Activated CD8-positive, alpha-beta T cell treated with anti-CD3 and anti-CD28 coated beads, Interleukin-2, amount 10 ng/mL, durations not matched to agents 7 days and 5 days (primary cell): ENCODE data around the gene SMIM41. TPM values are rescaled to one million over a fixed set of nuclear protein-coding genes. Genes with fewer than 3 reads are reported as not detected.

Experiments
- ATAC-seq: fragments of 150-1000 bp; cut with Tn5 transposase; one replicate; pipeline ENCODE4 v1.10.0; 2021; ENCODE audit warnings: moderate library complexity
- CTCF ChIA-PET: fragments of 350-600 bp; sonication (Branson Sonifier 250); formaldehyde crosslinking; loops from one replicate; lab custom pipeline; 2021; ENCODE audit warnings: antibody characterized with exemption; lab: Charles Lee
- POLR2A ChIA-PET: fragments of 350-600 bp; sonication (Branson Sonifier 250); formaldehyde crosslinking; loops from one replicate; lab custom pipeline; 2021; ENCODE audit warnings: antibody characterized with exemption; lab: Charles Lee
- DNase-seq: peaks from one replicate; pipeline ENCODE4 v3.0.0-alpha.2; 2020
- H3K27ac Mint-ChIP-seq: one replicate; pipeline ENCODE4 v1.8.0; 2021; ENCODE audit warnings: mild to moderate bottlenecking, mixed read lengths
- H3K27me3 Mint-ChIP-seq: one replicate; pipeline ENCODE4 v1.8.0; 2021; ENCODE audit warnings: low read depth, mixed read lengths
- H3K36me3 Mint-ChIP-seq: one replicate; pipeline ENCODE4 v1.8.0; 2021; ENCODE audit warnings: low read depth, mixed read lengths
- H3K4me1 Mint-ChIP-seq: one replicate; pipeline ENCODE4 v1.8.0; 2021; ENCODE audit warnings: low read depth, mixed read lengths
- H3K4me3 Mint-ChIP-seq: one replicate; pipeline ENCODE4 v1.8.0; 2021; ENCODE audit warnings: mild to moderate bottlenecking, mixed read lengths
- H3K9me3 Mint-ChIP-seq: one replicate; pipeline ENCODE4 v1.8.0; 2022; ENCODE audit warnings: mixed read lengths; ENCODE audit not compliant: insufficient read depth
- total RNA-seq, 2 experiments: library from RNA; stranded (reverse); gene quantifications; one replicate each; pipeline ENCODE4 v1.2.3, GENCODE V29; 2021

Gene SMIM41
- total RNA-seq, 2 experiments from 2014 or later: not detected

DNA sequence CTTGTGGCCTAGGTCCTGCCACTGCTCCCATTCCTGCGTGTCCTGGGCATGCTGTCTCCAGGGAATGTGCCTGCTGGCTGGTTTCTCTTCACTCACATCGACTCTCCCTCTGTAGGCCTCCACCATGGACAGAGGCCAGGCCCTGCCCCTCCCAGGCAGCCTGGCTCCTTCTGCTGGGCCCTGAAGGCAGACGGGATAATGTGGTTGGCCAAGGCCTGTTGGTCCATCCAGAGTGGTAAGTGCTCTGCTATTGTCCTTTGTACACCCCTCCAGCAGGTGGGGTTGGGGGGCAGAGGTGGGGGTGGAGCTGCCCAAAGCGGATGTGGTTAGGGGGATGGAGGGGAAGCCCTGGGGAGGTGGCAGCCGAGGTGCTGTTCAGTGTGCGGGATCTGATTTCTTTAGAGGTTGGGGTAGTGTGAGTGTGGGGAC lies 37.8 kb upstream of the SMIM41 start:
- Mint-ChIP-seq H3K9me3 (no peaks in the 10 kb centered on the region), H3K4me3 (peak overlapping the region; percentile 8), H3K27ac (peak overlapping the region; percentile 60), H3K27me3 (peaks cover 3% of the 10 kb centered on the region), H3K36me3 (no peaks in the 10 kb centered on the region), H3K4me1 (peaks cover 53% of the 10 kb centered on the region)
- POLR2A ChIA-PET: no interaction called here
- peak; percentile 45 for ATAC-seq
- CTCF ChIA-PET: interaction anchor here (1.2 to 18.7 kb wide), 4 partner anchors 10 to 28 kb away, joined by 4 to 290 read pairs (median 9); partner anchors contain the start of genes ATG101 and NR4A1
- DNase-seq: peak; percentile 72

DNA sequence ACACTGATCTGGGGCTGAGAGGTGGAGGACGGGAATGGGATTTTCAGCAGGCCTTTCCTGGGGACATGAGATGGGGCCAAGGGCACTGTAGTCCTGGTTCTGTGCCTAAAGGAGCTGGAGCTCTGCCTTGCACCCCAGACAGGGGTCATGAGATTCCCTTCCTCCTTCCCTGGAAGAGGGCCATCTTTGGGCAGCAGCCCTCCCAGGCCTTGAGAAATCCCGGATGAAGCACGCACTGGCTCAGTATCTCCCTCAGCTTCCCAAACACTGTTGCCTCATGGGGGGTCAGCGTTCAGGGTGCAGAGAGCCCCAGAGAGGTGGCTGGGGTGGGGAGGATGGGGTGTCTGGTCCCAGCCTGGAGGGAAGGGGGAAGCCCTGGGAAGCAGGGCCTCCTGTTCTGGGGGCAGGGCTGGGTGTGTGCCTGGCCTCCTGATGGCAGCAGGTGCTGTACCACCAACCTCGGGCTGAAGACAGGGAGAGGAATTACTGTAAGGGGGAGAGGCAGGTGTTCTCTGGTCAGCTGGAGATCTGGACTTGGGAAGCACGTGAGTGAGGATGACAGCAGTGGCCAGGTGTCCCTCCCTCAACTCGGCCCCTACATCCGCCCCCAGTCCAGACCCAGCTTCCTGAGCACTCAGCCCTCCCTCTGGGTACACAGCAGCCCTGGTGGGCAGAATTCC lies 36.7 kb upstream of the SMIM41 start:
- H3K36me3 Mint-ChIP-seq: no peaks in the 10 kb centered on the region
- no peak for DNase-seq
- POLR2A ChIA-PET: interaction anchor here (1.0 to 1.2 kb wide), 3 partner anchors 10 to 27 kb away, joined by 3 to 8 read pairs (median 3); partner anchors contain the start of gene ATG101
- H3K27ac Mint-ChIP-seq: no peak overlapping the region
- no peak for ATAC-seq
- peaks cover 3% of the 10 kb centered on the region for H3K27me3 Mint-ChIP-seq
- peaks cover 56% of the 10 kb centered on the region for H3K4me1 Mint-ChIP-seq
- H3K9me3 Mint-ChIP-seq: no peaks in the 10 kb centered on the region
- no peak overlapping the region for H3K4me3 Mint-ChIP-seq
- CTCF ChIA-PET: interaction anchor here (1.5 to 18.7 kb wide), 5 partner anchors 9 to 77 kb away, joined by 3 to 290 read pairs (median 6); partner anchors contain the start of genes ATG101 and NR4A1

DNA sequence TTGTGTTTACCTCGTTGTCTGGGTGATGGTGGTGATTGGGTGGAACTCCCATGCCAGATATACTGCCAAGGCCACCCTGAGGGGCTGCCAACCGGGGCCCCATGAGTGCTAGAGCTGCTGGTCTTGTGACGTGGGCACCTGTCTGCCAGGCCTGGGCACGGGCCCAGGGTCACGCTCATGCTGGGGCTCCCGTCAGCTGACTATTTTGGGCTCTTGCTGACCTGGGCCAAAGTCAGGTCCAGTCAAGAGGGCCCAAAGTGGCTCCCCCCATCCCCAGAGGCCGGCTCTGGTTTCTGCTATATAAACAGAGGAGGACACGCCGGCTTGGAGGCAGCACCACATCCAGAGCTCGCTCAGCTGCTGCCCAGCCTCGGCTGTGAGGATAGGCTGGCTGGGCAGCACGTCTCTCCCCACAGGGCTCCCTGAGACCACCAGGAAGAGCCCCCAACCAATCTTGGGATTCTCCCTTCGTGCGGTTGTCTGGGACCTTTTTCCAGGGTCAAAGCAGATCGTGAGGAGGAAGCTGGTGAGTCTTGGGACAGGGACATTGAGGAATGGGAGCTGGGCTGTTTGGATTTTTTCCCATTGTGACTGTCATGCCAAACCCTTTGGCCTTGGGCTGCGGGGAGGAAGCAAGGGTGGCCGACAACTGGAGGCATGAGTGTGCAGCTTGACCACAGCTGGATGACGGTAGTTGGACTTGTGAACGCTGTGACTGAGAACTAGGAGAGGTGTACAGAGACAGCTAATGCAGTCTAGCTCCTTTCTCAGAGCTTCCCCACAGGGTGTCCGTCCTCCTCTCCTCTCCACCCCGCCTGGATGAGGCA lies 35.9 kb upstream of the SMIM41 start:
- ATAC-seq: no peak
- Mint-ChIP-seq H3K4me1 (peaks cover 51% of the 10 kb centered on the region), H3K27ac (no peak overlapping the region), H3K27me3 (no peaks in the 10 kb centered on the region), H3K4me3 (no peak overlapping the region), H3K9me3 (no peaks in the 10 kb centered on the region), H3K36me3 (no peaks in the 10 kb centered on the region)
- POLR2A ChIA-PET: interaction anchor here (1.0 to 1.2 kb wide), 3 partner anchors 11 to 26 kb away, joined by 3 to 8 read pairs (median 3); partner anchors contain the start of gene ATG101
- CTCF ChIA-PET: interaction anchor here (0.9 to 18.7 kb wide), 5 partner anchors 11 to 76 kb away, joined by 3 to 290 read pairs (median 6); partner anchors contain the start of gene ATG101
- DNase-seq: no peak

DNA sequence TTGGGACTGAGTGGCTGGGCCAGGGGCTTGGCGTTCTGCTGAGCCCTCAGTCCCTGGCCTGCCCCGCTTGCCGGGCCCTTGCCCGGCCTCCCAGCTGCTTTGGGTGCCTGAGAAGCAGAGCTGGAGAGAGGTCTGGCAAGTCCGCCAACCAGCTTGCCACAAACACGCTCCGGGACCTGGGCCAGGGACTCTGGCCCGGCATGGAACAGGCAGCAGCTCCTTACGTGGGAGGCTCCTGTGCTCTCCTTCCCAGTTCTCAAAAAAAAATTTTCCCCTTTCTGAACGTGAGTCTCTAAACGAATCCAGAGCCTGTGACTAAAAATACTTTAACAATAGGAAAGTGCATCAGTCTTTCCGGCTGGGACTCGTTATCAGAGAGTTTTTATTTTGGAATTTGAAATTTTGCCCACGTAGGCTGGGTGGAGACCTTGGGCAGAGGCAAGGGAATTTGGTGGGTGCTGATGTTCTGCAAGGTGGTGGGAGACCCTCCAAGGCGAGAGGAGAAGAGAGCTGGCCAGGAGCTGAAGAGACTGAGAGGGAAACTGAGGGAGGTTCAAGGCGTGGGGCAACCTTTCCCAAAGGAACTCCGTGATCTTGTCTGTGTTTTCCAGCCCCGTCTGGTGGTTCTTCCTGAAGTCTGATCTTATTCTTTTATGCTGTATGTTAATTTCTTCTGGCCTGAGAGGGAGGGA lies 35.1 kb upstream of the SMIM41 start:
- H3K27ac Mint-ChIP-seq: peak overlapping the region; percentile 32
- no peaks in the 10 kb centered on the region for H3K27me3 Mint-ChIP-seq
- DNase-seq (no peak), ATAC-seq (no peak)
- H3K4me3 Mint-ChIP-seq: no peak overlapping the region
- POLR2A ChIA-PET: interaction anchor here (1.2 kb wide), 2 partner anchors 19 to 26 kb away, joined by 3 to 8 read pairs; partner anchors contain the start of gene ATG101
- H3K36me3 Mint-ChIP-seq: no peaks in the 10 kb centered on the region
- no peaks in the 10 kb centered on the region for H3K9me3 Mint-ChIP-seq
- CTCF ChIA-PET: interaction anchor here (0.9 to 18.7 kb wide), 6 partner anchors 12 to 76 kb away, joined by 3 to 290 read pairs (median 4); partner anchors contain the start of gene ATG101
- peaks cover 51% of the 10 kb centered on the region for H3K4me1 Mint-ChIP-seq

DNA sequence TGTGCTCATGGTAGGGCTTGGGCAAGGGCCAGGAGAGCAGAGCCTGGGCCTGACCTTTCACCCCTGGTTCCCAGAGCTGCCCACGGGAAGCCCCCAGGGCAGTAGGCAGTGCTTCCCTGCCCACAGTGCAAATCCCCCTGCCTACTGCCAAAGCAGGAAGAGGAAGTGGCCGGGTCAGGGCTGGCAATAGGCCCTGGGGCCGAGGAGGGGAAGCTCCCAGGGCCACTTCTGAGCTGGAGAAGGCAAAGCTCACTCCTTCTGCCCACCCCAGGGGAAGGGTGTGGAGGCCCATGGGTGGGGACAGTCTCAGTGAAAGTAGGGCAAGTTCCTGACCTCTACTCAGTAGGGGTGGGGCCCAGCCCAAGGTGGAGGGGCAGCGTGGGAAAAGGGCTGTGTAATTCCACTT lies 33.7 kb upstream of the SMIM41 start:
- Mint-ChIP-seq H3K27me3 (no peaks in the 10 kb centered on the region), H3K4me1 (peaks cover 61% of the 10 kb centered on the region), H3K27ac (peak overlapping the region; percentile 74), H3K36me3 (no peaks in the 10 kb centered on the region), H3K4me3 (no peak overlapping the region), H3K9me3 (no peaks in the 10 kb centered on the region)
- DNase-seq: no peak
- ChIA-PET CTCF (interaction anchor here (1.1 to 18.7 kb wide), 3 partner anchors 22 to 26 kb away, joined by 4 to 290 read pairs (median 4); partner anchors contain the start of gene ATG101), POLR2A (no interaction called here)
- no peak for ATAC-seq

DNA sequence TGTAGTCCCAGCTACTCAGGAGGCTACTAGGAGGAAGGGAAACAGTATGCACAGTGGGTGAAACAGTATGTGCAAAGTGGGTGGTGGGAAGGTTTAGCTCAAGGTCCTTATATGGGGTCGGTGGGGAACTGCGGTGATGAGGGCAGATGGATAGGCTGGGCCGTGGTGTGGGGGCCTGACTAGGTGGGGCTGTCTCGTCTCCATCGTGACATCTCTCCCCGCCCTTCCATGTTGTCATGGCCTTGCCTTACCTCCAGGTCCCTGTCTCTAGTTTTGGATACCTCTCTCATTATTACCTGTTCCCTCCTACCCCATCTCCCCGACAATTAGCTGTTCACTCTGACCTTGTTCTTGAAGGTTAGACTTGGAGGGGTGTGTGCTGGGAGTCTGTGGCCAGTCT lies 32.6 kb upstream of the SMIM41 start:
- no peak for ATAC-seq
- Mint-ChIP-seq H3K4me1 (peaks cover 61% of the 10 kb centered on the region), H3K4me3 (no peak overlapping the region), H3K9me3 (no peaks in the 10 kb centered on the region), H3K27ac (no peak overlapping the region), H3K27me3 (no peaks in the 10 kb centered on the region), H3K36me3 (no peaks in the 10 kb centered on the region)
- DNase-seq: no peak
- CTCF ChIA-PET: interaction anchor here (18.7 kb wide), 1 partner anchor 23 kb away, joined by 290 read pairs; no protein-coding TSS in a partner anchor
- POLR2A ChIA-PET: interaction anchor here (0.7 kb wide), 1 partner anchor 23 kb away, joined by 3 read pairs; no protein-coding TSS in a partner anchor

DNA sequence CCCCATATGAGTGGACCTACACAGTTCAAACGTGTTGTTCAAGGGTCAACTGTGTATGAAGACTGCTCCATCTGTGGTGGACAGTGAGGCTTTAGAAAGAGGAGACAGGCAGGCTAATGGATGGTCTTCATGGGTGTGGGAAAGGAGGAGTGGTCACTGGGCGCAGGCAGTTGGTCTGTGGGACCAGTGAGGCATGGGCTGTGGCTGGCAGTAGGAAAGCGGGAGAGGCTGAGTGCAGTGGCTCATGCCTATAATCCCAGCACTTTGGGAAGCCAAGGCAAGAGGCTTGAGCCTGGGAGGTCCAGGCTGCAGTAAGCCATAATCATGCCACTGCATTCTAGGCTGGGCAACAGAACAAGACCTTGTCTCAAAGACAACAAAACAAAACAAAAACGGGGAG lies 30.2 kb upstream of the SMIM41 start:
- Mint-ChIP-seq H3K27me3 (no peaks in the 10 kb centered on the region), H3K4me3 (peak overlapping the region; percentile 16), H3K36me3 (no peaks in the 10 kb centered on the region), H3K9me3 (no peaks in the 10 kb centered on the region), H3K27ac (peak overlapping the region; percentile 98), H3K4me1 (peaks cover 61% of the 10 kb centered on the region)
- DNase-seq: no peak
- ChIA-PET POLR2A (no interaction called here), CTCF (interaction anchor here (18.7 kb wide), 1 partner anchor 25 kb away, joined by 290 read pairs; no protein-coding TSS in a partner anchor)
- no peak for ATAC-seq

DNA sequence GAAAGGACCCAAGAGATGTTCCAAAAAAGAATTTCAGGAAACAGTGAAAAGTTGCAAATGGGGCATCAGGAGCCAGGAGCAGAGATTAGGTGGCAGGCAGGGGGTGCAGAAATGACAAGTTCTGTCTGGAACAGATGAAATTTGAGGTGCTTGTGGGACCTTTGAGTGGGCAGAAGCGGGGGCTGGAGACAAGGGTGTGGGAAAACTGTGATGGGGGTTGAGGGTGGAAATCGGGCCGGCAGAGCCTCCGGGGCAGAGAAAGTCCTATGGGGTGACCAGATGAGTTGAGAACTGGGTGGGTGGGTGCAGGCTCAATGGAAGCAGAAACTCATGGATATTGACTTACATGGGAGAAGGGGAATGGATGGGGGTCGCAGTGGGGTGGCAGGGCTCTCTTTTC lies 29.8 kb upstream of the SMIM41 start:
- Mint-ChIP-seq H3K4me1 (peaks cover 58% of the 10 kb centered on the region), H3K9me3 (no peaks in the 10 kb centered on the region), H3K27ac (peak overlapping the region; percentile 98), H3K36me3 (no peaks in the 10 kb centered on the region), H3K4me3 (peak overlapping the region; percentile 16), H3K27me3 (no peaks in the 10 kb centered on the region)
- DNase-seq (no peak), ATAC-seq (no peak)
- ChIA-PET CTCF (interaction anchor here (2.7 kb wide), 1 partner anchor 20 kb away, joined by 20 read pairs; the partner anchor contains the start of gene ATG101), POLR2A (interaction anchor here (1.9 kb wide), 1 partner anchor 11 kb away, joined by 5 read pairs; no protein-coding TSS in a partner anchor)

DNA sequence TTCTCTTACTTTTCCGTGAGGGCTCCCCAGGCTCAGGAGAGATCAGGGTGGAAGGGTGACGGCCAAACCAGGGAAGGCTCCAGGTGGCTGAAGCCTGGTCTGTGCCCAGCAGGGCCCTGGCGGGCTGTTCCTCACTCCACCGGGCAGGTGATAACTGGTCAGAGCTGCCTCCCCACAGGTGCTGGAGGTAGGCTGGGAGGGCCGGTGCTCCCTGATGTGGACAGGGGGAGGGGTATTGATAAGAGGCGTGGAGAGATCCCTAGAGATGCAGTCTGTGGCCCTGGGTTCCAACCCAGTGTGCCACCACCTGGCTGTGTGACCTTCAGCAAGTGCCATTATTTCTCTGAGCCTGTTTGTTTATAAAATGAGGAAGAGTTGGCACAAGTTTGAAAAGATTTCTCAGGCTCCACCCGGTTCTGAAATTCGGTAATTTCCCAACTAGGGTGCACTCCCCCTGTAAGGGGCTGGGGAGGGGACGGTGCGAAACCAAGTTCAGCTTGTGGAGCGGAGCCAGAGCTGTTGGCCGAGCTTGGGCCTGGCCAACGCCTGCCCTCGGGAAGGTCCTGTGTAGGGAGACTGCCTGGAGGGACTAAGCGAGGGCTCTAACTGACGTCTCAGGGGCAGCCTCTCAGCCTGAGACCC lies 29.3 kb upstream of the SMIM41 start:
- CTCF ChIA-PET: interaction anchor here (0.8 to 4.1 kb wide), 7 partner anchors 16 to 32 kb away, joined by 3 to 59 read pairs (median 6); partner anchors contain the start of gene ATG101

More for the DNA sequence above, 29.3 kb upstream of the SMIM41 start:
- Mint-ChIP-seq H3K4me3 (peak overlapping the region; percentile 86), H3K27me3 (no peaks in the 10 kb centered on the region), H3K4me1 (peaks cover 57% of the 10 kb centered on the region), H3K36me3 (no peaks in the 10 kb centered on the region), H3K9me3 (no peaks in the 10 kb centered on the region), H3K27ac (peak overlapping the region; percentile 98)
- POLR2A ChIA-PET: interaction anchor here (0.8 to 2.2 kb wide), 6 partner anchors 9 to 25 kb away, joined by 3 to 18 read pairs (median 8); partner anchors contain the start of gene ATG101
- DNase-seq: no peak
- ATAC-seq: no peak
